HG03108 (cell line): ENCODE measurements around the gene EBF3.

Experiments
- ATAC-seq: cut with Tn5 transposase; IDR thresholded peaks from one replicate; pipeline ENCODE4 v1.9.1; 2021; ENCODE audit warnings: moderate library complexity; ENCODE audit not compliant: unreplicated experiment

EBF3 gene

GRCh38 chr10:129972145-129972965 is 8.3 kb upstream of the EBF3 start:
- no peak for ATAC-seq

GRCh38 chr10:129971381-129972144 is 7.5 kb upstream of the EBF3 start:
- ATAC-seq, result no peak

- no peak for ATAC-seq
Observed at GRCh38 chr10:129970465-129971364, 6.6 kb upstream of the EBF3 start.

- no peak for ATAC-seq
Observed at GRCh38 chr10:129969911-129970464, 5.9 kb upstream of the EBF3 start.

- ATAC-seq, result no peak
Observed at GRCh38 chr10:129969184-129969910, 5.3 kb upstream of the EBF3 start.

- ATAC-seq, result no peak
Observed at GRCh38 chr10:129968853-129969183, 4.7 kb upstream of the EBF3 start.

- no peak for ATAC-seq
Observed at GRCh38 chr10:129968020-129968852, 4.2 kb upstream of the EBF3 start.

- ATAC-seq, result no peak
Observed at GRCh38 chr10:129967579-129968019, 3.5 kb upstream of the EBF3 start.

- ATAC-seq, result no peak
Observed at GRCh38 chr10:129966889-129967578, 3.0 kb upstream of the EBF3 start.

GRCh38 chr10:129966370-129966888 is 2.4 kb upstream of the EBF3 start:
- ATAC-seq, result no peak

GRCh38 chr10:129965959-129966358 is 1.9 kb upstream of the EBF3 start:
- no peak for ATAC-seq

GRCh38 chr10:129965425-129965808 is 1.3 kb upstream of the EBF3 start:
- no peak for ATAC-seq

GRCh38 chr10:129964611-129965424 is 744 bp upstream of the EBF3 start:
- no peak for ATAC-seq

GRCh38 chr10:129962872-129963640 is 1.0 kb downstream of the EBF3 start:
- no peak for ATAC-seq

- no peak for ATAC-seq
Observed at GRCh38 chr10:129962031-129962871, 1.8 kb downstream of the EBF3 start.

GRCh38 chr10:129961157-129961701 is 2.8 kb downstream of the EBF3 start:
- ATAC-seq, result no peak
